Jurkat, Clone E6-1 (cell line): ENCODE results near the gene MAFF.
"Not testable (repeated sequence)": the region's sequence is repeated elsewhere in the genome, so short reads cannot be mapped to it uniquely, and the experiment has no call there.

Experiments used
- DNase-seq: peaks from one replicate; pipeline ENCODE4 v3.0.0-alpha.2; 2011; ENCODE audit warnings: low read depth, low spot score
- H3K4me3 ChIP-seq: 2 replicates; pipeline ENCODE4 v1.5.1; 2011; ENCODE audit warnings: mild to moderate bottlenecking, low read length, control low read depth, moderate library complexity

MAFF gene

DNA sequence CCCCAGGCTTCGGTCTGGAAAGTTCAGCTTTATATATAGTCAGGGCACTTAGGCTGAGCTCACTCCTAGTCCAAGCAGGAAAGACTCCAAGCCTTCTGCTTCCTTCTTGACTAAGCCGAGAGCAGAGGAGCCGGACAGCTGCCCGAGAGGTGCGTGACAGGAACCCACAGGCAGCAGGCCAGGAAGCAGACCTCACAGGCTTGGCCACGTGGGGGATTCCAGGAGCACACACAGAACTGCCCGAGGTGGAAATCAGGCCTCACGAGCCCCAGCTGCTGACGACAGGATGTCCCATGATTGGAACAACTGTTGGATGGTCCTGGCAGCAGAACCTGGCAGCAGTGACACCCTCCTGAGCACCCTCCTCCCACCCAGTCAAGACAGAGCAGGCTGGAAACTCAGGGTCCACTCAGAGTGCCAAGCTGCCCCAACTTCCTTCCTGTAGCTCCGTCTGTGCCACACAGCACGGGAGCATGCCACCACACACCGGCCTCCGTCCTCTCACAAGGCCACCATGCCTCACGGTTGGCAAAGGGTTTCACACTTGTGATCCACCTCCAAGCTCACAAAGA lies 25.5 kb upstream of the MAFF start:
- peak; percentile 39 for DNase-seq
- peak overlapping the region; percentile 23 for H3K4me3 ChIP-seq

GRCh38 chr22:38177044-38177443 lies 24.8 kb upstream of the MAFF start:
- DNase-seq = no peak
- H3K4me3 ChIP-seq = no peak overlapping the region

DNA sequence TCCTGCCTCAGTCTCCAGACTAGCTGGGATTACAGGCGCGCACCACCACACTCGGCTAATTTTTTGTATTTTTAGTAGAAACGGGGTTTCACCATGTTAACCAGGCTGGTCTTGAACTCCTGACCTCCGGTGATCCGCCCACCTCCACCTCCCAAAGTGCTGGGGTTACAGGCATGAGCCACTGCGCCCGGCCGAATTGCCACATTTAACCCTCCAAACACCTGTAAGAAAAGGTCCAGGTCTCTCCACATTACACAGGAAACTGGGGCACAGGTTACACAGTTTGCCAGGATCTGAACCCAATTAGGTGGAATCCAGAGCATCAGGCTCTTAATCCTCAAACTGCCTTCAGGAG lies 24.2 kb upstream of the MAFF start:
- not testable (repeated sequence) for DNase-seq, H3K4me3 ChIP-seq

DNA sequence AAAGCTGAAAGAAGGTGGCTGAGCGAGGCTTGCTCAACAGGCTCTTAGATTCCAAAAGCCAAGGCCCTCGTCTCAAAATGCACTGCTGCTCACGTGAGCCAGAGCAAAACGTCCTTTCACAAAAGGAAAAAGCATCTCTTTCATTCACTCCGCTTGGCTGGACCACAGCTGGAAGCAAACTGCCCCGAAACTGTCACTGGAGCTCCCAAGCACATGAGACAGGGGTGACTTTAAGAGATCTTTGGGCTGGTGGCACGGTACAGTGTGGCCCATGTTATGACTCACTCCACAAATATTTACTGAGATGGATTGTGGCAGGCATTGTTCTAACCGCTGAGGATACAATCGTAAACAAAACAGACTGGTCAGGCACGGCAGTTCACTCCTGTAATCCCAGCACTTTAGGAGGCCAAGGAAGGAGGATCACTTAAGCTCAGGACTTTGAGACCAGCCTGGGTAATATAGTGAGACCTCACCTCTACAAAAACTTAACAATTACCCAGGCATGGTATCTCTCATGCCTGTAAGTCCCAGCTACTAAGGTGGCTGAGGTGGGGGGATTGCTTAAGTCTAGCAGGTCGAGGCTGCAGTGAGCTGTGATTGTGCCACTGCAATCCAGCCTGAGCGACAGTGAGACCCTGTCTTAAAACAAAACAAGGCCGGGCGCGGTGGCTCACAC lies 23.7 kb upstream of the MAFF start:
- no peak for DNase-seq
- H3K4me3 ChIP-seq = no peak overlapping the region

DNA sequence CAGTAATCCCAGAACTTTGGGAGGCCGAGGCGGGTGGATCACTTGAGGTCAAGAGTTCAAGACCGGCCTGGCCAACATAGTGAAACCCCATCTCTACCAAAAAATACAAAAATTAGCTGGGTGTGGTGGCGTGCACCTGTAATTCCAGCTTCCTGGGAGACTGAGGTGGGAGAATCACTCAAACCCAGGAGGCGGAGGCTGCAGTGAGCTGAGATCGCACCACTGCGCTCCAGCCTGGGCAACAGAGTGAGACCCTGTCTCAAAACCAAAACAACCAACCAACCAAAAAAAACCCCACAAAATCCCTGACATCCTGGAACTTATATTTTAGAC lies 23.2 kb upstream of the MAFF start:
- not testable (repeated sequence) for H3K4me3 ChIP-seq, DNase-seq

GRCh38 chr22:38180841-38181452 lies 20.8 kb upstream of the MAFF start:
- no peak for DNase-seq
- H3K4me3 ChIP-seq = peak overlapping the region; percentile 96

- DNase-seq = peak; percentile 95
- H3K4me3 ChIP-seq = peak within 1 kb of the TSS; percentile 96
Measured at GRCh38 chr22:38181453-38182200, 20.2 kb upstream of the MAFF start, which contains the start of gene PLA2G6. Gene PLA2G6 (minus strand): TSS chr22:38181830. CDS start chr22:38169426, 12,404 bp downstream.

DNA sequence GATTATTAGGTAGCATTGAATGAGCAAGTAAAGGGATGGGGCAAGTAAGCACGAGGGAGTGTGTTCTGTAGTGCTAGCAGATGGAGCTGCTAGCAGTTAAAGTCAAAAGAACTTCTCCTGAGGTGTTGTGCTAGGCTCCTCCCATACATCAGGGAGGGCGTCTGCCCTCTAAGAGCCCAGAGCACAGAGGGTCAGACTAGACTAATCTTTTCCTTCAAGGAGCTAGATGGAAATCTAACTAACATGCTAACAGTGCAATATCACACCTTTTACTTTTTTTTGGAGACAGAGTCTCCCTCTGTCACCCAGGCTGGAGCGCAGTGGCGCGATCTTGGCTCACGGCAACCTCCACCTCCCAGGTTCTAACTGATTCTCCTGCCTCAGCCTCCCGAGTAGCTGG lies 17.0 kb upstream of the MAFF start:
- no peak overlapping the region for H3K4me3 ChIP-seq
- no peak for DNase-seq

GRCh38 chr22:38186429-38186828 lies 15.4 kb upstream of the MAFF start:
- H3K4me3 ChIP-seq = no peak overlapping the region
- DNase-seq = no peak

- no peak overlapping the region for H3K4me3 ChIP-seq
- no peak for DNase-seq
Measured at GRCh38 chr22:38187413-38188212, 14.2 kb upstream of the MAFF start.

DNA sequence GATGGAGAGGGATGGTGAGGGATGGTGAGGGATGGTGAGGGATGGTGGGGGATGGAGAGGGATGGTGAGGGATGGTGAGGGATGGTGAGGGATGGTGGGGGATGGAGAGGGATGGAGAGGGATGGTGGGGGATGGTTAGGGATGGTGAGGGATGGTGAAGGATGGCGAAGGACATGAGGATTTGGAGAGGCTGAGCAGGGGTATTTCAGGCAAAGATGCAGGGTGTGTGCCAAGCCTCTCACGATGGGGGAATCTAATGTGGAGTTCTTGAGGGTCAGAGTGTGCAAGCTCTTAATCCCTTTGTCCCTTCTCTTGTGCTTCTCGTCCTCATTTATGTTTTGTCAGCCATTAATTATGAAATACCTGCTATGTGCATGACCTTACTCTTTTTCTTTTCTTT lies 12.7 kb upstream of the MAFF start:
- no peak for DNase-seq
- no peak overlapping the region for H3K4me3 ChIP-seq

DNA sequence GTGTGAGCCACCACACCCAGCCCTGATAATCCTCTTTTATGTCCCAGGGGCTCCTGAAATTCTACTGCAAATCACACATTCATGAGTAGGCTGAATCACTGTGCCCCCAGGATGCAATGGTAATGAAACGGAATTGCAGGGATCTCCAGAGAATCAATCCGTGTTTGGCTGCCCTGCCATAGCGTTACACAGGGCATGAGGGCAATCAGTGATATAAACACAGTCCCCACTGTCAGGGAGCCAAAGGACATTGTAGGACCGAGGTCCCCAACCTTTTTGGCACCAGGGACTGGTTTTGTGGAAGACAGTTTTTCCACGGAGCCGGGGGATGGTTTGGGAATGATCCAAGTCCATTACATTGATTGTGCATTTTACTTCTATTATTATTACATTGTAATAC lies 11.2 kb upstream of the MAFF start:
- H3K4me3 ChIP-seq = no peak overlapping the region
- no peak for DNase-seq

GRCh38 chr22:38191055-38191454 lies 10.7 kb upstream of the MAFF start:
- DNase-seq = no peak
- no peak overlapping the region for H3K4me3 ChIP-seq

- no peak for DNase-seq
- H3K4me3 ChIP-seq = no peak overlapping the region
Measured at GRCh38 chr22:38191731-38192474, 9.9 kb upstream of the MAFF start.

DNA sequence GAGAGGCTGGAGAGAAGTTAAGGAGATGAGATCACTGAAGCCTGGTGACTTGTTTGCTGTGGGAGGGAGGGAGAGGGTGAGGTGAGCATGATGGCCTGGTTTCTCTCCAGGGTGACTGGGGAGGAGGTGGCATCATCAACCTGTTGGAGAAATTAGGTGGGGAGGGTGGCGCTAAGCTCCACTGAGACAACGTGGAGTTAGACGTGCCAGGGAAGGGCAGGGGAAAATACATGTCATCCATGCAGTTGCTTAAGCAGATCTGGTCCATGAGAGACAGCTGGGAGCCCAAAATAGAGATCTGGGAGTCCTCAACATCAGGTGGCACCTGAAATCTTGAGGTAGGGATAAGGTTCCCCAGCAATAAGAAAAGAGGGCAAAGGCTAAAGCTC lies 9.3 kb upstream of the MAFF start:
- no peak overlapping the region for H3K4me3 ChIP-seq
- DNase-seq = no peak

DNA sequence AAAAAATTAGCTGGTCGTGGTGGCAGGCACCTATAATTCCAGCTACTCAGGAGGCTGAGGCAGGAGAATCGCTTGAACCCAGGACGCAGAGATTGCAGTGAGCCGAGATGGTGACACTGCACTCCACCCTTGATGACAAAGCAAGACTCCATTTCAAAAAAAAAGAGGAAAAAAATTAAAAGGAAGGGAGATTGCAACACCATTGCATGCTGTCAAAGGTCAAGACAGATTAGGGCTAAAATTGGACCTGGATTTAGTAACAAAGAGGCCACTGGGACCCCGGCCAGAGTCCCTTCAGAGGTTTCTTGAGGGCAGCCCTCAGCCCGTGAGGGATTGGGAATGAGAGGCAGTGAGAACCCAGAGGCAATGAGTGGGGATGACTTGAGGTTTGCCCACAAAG lies 8.2 kb upstream of the MAFF start:
- no peak overlapping the region for H3K4me3 ChIP-seq

DNA sequence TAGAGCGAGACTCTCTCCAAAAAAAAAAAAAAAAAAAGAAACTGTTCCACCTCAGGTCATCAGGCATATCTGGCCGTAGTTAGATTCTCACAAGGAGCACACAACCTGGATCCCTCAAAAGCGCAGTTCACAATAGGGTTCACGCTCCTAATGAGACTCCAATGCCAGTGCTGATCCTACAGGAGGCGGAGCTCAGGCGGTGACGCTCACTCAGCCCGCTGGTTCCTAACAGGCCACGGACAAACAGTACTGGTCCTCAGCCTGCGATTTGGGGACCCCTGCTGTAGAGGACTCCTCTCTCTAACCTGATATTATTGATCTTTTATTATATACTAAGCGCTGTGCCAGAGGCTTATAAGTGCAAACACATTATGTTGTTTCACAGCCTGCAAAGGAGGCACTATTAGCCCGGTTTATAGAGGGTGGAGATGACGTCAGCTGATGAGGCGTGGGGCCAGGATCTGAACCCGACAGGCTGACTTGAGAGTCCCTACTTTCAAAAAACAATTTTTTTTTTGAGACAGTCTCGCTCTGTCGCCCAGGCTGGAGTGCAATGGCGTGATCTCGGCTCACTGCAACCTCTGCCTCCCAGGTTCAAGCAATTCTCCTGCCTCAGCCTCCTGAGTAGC lies 4.9 kb upstream of the MAFF start:
- no peak overlapping the region for H3K4me3 ChIP-seq
- DNase-seq = no peak

More for the DNA sequence above, 8.2 kb upstream of the MAFF start:
- DNase-seq = no peak

DNA sequence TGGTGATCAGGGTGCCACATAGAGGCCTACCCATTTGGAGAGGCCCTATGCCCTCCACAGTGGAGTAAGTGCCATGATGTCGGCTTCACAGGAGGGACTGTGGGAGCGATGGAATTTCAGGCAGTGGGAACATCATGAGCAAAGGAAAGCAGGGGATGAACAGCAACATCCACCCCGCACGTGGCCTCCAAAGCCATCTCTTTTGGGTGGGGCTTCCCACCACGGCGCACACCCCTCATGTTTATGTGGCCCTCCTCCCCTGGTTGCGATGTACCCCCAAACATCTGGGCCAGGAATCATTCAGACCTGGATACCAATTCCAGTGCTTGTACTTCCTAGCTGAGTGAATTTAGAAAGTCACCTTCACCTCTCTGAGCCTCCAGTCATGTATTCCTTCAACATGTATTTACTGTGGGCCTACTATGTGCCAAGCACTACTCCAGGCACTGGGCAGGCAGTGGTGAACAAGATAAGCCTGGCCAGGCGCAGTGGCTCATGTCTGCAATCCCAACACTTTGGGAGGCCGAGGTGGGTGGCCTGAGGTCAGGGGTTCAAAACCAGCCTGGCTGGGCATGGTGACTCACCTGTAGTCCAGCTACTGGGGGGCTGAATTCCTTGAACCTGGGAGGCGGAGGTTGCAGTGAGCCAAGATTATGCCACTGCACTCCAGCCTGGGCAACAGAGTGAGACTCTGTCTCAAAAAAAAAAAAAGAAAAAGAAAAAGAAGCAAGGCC lies 1.8 kb upstream of the MAFF start:
- no peak overlapping the region for H3K4me3 ChIP-seq
- no peak for DNase-seq
